K562 (cell line): ENCODE results near the gene GALNS. TPM values are rescaled to one million over a fixed set of nuclear protein-coding genes. Genes with fewer than 3 reads are reported as not detected.

Experiments used
- CHD7 ChIP-seq: fragments of 200-600 bp; sonication (generic); IDR thresholded peaks from one replicate; pipeline ENCODE4 v1.6.1; 2012; ENCODE audit warnings: mild to moderate bottlenecking, low read depth, low read length, inconsistent platforms
- CREB3L1 ChIP-seq: fragments of 450-650 bp; IDR thresholded peaks from 2 replicates; pipeline ENCODE4 v1.6.1; 2014; ENCODE audit warnings: low read depth, mild to moderate bottlenecking, moderate library complexity, borderline replicate concordance
- ETV6 ChIP-seq, 3 experiments: fragments of 150-350 bp in 1 of 3; sonication (generic) in 1 of 3; formaldehyde crosslinking in 1 of 3; IDR thresholded peaks; 2 replicates each; pipeline versions ENCODE4 v1.6.1 to v1.8.0; 2014 to 2022; ENCODE audit warnings: borderline replicate concordance in 2 of 3, low read depth in 2 of 3, antibody characterized with exemption in 1 of 3, low read length in 1 of 3, mild to moderate bottlenecking in 1 of 3, missing genetic modification reagents in 1 of 3
- HLTF ChIP-seq: fragments of 450-650 bp; IDR thresholded peaks from 2 replicates; pipeline ENCODE4 v1.6.1; 2016
- HNRNPLL ChIP-seq: fragments of 200-400 bp; formaldehyde crosslinking; IDR thresholded peaks from 2 replicates; pipeline ENCODE4 v1.6.1; 2017; ENCODE audit warnings: low read length, low read depth, mild to moderate bottlenecking; ENCODE audit not compliant: poor library complexity, severe bottlenecking
- L3MBTL2 ChIP-seq: fragments of 450-650 bp; IDR thresholded peaks from 2 replicates; pipeline ENCODE4 v1.6.1; 2016; ENCODE audit warnings: mild to moderate bottlenecking, moderate library complexity
- POLR2B ChIP-seq: fragments of 450-650 bp; IDR thresholded peaks from 2 replicates; pipeline ENCODE4 v1.6.1; 2018; ENCODE audit warnings: low read depth; ENCODE audit not compliant: partially characterized antibody
- TSHZ1 ChIP-seq: fragments of 250-450 bp; sonication (Bioruptor Pico); IDR thresholded peaks from 2 replicates; pipeline ENCODE4 v1.4.0; 2020; ENCODE audit warnings: mild to moderate bottlenecking, moderate library complexity
- ZNF436 ChIP-seq: fragments of 250-450, 450-650 bp; sonication (Bioruptor Pico); formaldehyde crosslinking; IDR thresholded peaks from 2 replicates; pipeline ENCODE4 v1.7.0; 2020; ENCODE audit warnings: mild to moderate bottlenecking
- polyA plus RNA-seq, 8 experiments: library from polyadenylated mRNA; depleted of rRNA in 4 of 8; stranded (reverse) in 5 of 8; unstranded in 3 of 8; fragments of >200 nt; fragmentation: Nextera tagmentation in 2 of 8; fragmentation: Illumina TruSeq in 1 of 8; extraction: Ambion mirVana in 2 of 8; extraction: Trizol in 1 of 8; gene quantifications; 2 replicates each; pipeline versions ENCODE4 v1.2.1 to v1.2.3, GENCODE V29; 2011 to 2014; ENCODE audit warnings: inconsistent platforms in 1 of 8, missing spikeins in 1 of 8
- total RNA-seq, 7 experiments: library from RNA; depleted of rRNA in 6 of 7; stranded (reverse); fragments of >200 nt in 6 of 7; fragmentation: Illumina TruSeq in 2 of 7; extraction: Trizol in 2 of 7; gene quantifications; 2 replicates each; pipeline versions ENCODE4 v1.2.1 to v1.2.3, GENCODE V29; 2011 to 2021; ENCODE audit warnings: low replicate concordance in 1 of 7

The GALNS gene
- total and polyA plus RNA-seq, 9 of the 15 experiments (the other 6 are each of a cell fraction or from before 2014, with no cell fraction given) = 0.38 to 13.2 (median 4.3) TPM

- TF ChIP-seq CHD7 (peak; percentile 20), HLTF (no peak), L3MBTL2 (no peak), TSHZ1 (no peak), POLR2B (peak; percentile 64), ETV6 (IDR thresholded peaks at IDR 0.05; ENCODE audit: borderline replicate concordance in 1 of 2, low read depth in 2 of 2, low read length in 1 of 2) (0 out of 4 replicates have a peak, but pooled peaks of 1 of the 2 experiments have one; percentile 6), ETV6 (CRISPR knock-in tag; IDR thresholded peaks at IDR 0.05; ENCODE audit: borderline replicate concordance) (no peak), HNRNPLL (no peak), CREB3L1 (no peak), ZNF436 (CRISPR knock-in tag) (no peak)
These were observed 47.0 kb downstream of the GALNS start (continued) for GRCh38 chr16:88809676-88810165.
